Esophagus squamous epithelium (tissue), 5 donors: ENCODE measurements around the gene DLG3. TPM values are rescaled to one million over a fixed set of nuclear protein-coding genes. Genes with fewer than 3 reads are reported as not detected.

ENCODE experiments used
- DNase-seq: peaks from one replicate; lab custom pipeline; 2025; lab: John Stamatoyannopoulos, UW
- H3K27ac ChIP-seq, 4 donors: fragments of 200-600 bp; sonication (generic); one replicate each; pipeline ENCODE4 v1.5.1; 2016 to 2019; ENCODE audit warnings: mild to moderate bottlenecking in 1 of 4
- H3K27me3 ChIP-seq, 4 donors: fragments of 200-600 bp; sonication (generic); 1 replicate in 3 of 4; 2 replicates in 1 of 4; pipeline versions ENCODE4 v1.5.1 to v1.6.0; 2017 to 2021; ENCODE audit warnings: antibody characterized with exemption in 1 of 4
- H3K36me3 ChIP-seq, 3 donors: fragments of 200-600 bp; sonication (generic); one replicate each; pipeline ENCODE4 v1.5.1; 2016 to 2019
- H3K4me1 ChIP-seq, 3 donors: fragments of 200-600 bp; sonication (generic); one replicate each; pipeline ENCODE4 v1.5.1; 2017 to 2019
- H3K4me3 ChIP-seq, 4 donors: fragments of 200-600 bp; sonication (generic); 1 replicate in 3 of 4; 2 replicates in 1 of 4; pipeline ENCODE4 v1.5.1; 2016 to 2019; ENCODE audit warnings: mild to moderate bottlenecking in 2 of 4, moderate library complexity in 1 of 4
- H3K9me3 ChIP-seq, 3 donors: fragments of 200-600 bp; sonication (generic); one replicate each; pipeline ENCODE4 v1.5.1; 2016 to 2019
- POLR2A ChIP-seq, 4 donors: fragments of 450-650 bp; IDR thresholded peaks; one replicate each; pipeline ENCODE4 v1.6.1; 2017; ENCODE audit warnings: antibody characterized with exemption in 4 of 4, mild to moderate bottlenecking in 4 of 4, moderate library complexity in 3 of 4
- WGBS, 2 donors: methylation state at CpG; one replicate each; pipeline ENCODE4 v1.1.5; 2018; 5-methylcytosine and 5-hydroxymethylcytosine counted together
- intact Hi-C: fragments of 100-400 bp; cut with DNase I; formaldehyde crosslinking; loops from one replicate; pipeline ENCODE4 v1.15.0; 2022
- total RNA-seq, 4 donors: library from RNA; depleted of rRNA; stranded (reverse); fragments of >200 nt; gene quantifications; one replicate each; pipeline ENCODE4 v1.1.0, GENCODE V29; 2016
- TF ChIP-seq, protein P1 (sequence below), 6 experiments: fragments of 450-650 bp in 4 of 6; fragments of 200-600 bp in 2 of 6; sonication (generic) in 2 of 6; IDR thresholded peaks; one replicate each; pipeline ENCODE4 v1.5.1; 2016 to 2019; ENCODE audit warnings: antibody characterized with exemption in 6 of 6, mild to moderate bottlenecking in 4 of 6, moderate library complexity in 4 of 6
- donor health status: DM: yes; HTN: yes; CAD: no.

Gene DLG3
- total RNA-seq, 4 donors from 2014 or later = 20.8 to 36.7 (median 28.3) TPM

DNA sequence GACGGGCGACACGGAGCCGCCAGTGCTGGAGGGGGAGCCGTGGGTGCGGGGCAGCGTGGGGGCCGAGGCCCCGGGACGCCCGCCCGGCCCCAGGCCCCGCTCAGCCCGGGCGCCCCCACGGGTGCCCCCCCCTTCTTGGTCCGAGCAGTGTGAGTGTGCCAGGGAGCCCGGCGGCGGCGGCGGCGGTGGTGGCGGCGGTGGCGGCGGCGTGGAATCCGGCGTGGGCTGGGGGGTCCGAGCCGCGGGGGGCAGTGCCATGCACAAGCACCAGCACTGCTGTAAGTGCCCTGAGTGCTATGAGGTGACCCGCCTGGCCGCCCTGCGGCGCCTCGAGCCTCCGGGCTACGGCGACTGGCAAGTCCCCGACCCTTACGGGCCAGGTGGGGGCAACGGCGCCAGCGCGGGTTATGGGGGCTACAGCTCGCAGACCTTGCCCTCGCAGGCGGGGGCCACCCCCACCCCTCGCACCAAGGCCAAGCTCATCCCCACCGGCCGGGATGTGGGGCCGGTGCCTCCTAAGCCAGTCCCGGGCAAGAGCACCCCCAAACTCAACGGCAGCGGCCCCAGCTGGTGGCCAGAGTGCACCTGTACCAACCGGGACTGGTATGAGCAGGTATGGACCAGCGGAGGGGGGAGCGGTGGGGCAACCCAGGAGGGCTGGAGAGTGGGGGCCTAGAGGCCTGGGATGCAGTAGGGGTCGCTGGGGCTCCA lies 466 bp downstream of the DLG3 start:
- peaks cover 0 to 11% (median 5%) of the 10 kb centered on the region in 3 donors for H3K4me1 ChIP-seq
- intact Hi-C loops = no loop called here
- H3K4me3 ChIP-seq = peak overlapping the region in 3 of 4 donors; percentile 1 to 56 (median 28)
- H3K36me3 ChIP-seq = no peaks in the 10 kb centered on the region
- H3K27me3 ChIP-seq = peaks cover 0 to 57% (median 0%) of the 10 kb centered on the region in 4 donors
- no peaks in the 10 kb centered on the region for H3K9me3 ChIP-seq
- no peak for DNase-seq
- no peak overlapping the region for H3K27ac ChIP-seq
- no CpG with 5 or more reads among the region's 61 CpGs for WGBS, 2 donors
- TF ChIP-seq, protein P1, sequence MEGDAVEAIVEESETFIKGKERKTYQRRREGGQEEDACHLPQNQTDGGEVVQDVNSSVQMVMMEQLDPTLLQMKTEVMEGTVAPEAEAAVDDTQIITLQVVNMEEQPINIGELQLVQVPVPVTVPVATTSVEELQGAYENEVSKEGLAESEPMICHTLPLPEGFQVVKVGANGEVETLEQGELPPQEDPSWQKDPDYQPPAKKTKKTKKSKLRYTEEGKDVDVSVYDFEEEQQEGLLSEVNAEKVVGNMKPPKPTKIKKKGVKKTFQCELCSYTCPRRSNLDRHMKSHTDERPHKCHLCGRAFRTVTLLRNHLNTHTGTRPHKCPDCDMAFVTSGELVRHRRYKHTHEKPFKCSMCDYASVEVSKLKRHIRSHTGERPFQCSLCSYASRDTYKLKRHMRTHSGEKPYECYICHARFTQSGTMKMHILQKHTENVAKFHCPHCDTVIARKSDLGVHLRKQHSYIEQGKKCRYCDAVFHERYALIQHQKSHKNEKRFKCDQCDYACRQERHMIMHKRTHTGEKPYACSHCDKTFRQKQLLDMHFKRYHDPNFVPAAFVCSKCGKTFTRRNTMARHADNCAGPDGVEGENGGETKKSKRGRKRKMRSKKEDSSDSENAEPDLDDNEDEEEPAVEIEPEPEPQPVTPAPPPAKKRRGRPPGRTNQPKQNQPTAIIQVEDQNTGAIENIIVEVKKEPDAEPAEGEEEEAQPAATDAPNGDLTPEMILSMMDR (IDR thresholded peaks at IDR 0.05) = no peak
- TF ChIP-seq POLR2A (IDR thresholded peaks at IDR 0.05) = no peak

DNA sequence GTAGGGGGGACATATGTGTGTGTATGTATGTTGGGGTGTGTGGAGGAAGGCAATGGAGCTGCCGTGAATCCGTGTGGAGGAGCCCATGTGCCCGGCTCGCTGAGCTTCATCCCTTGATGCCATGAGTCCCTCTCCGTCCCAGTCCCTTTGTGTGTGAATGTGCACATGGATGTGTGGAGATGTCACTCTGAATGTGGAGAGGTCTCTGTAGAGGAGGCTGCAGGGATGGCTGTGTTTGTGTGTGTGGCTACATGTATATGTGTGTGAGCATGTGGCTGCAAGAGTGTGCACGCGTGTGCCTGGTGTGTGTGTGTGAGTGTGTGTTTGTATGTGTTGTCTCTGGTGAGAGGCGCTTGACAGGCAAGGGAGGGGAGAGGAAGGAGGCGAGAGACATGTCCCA lies 1.3 kb downstream of the DLG3 start:
- Histone ChIP-seq H3K36me3 (no peaks in the 10 kb centered on the region), H3K4me1 (peaks cover 0 to 11% (median 5%) of the 10 kb centered on the region in 3 donors), H3K9me3 (no peaks in the 10 kb centered on the region), H3K4me3 (no peak overlapping the region), H3K27ac (no peak overlapping the region), H3K27me3 (peaks cover 0 to 55% (median 0%) of the 10 kb centered on the region in 4 donors)
- TF ChIP-seq POLR2A (IDR thresholded peaks at IDR 0.05) = no peak
- TF ChIP-seq, protein P1 (IDR thresholded peaks at IDR 0.05) = no peak
- WGBS, 2 donors = 64 to 68% methylated on average over 4 to 5 of the region's 9 CpGs
- intact Hi-C loops = no loop called here
- DNase-seq = no peak

- no peak for DNase-seq
These were observed 2.0 kb downstream of the DLG3 start for GRCh38 chrX:70446380-70447350.

DNA sequence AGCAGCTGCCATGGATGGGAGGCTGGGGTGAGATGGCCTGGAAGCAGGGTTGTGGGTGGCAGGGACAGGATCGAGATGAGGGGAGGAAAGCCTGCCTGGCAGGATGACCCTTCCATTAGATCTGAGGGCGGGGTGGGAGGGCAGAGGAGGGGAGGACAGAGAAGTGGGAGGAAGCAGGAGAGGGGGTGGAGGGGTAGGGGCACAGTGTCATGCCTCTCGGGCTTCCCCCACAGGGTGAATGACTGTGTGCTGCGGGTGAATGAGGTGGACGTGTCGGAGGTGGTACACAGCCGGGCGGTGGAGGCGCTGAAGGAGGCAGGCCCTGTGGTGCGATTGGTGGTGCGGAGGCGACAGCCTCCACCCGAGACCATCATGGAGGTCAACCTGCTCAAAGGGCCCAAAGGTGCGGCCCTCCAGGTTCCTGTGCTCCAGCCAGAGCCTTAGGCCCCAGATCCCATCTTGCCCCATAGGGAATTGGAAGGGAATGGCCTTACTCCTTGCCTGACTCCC lies 4.9 kb downstream of the DLG3 start:
- peaks cover 3 to 35% (median 5%) of the 10 kb centered on the region in 3 donors for H3K4me1 ChIP-seq
- no peak overlapping the region for H3K27ac ChIP-seq
- intact Hi-C loops = no loop called here
- peaks cover 0 to 22% (median 0%) of the 10 kb centered on the region in 4 donors for H3K27me3 ChIP-seq
- no peak for TF ChIP-seq POLR2A (IDR thresholded peaks at IDR 0.05)
- TF ChIP-seq, protein P1 (IDR thresholded peaks at IDR 0.05) = no peak
- H3K36me3 ChIP-seq = no peaks in the 10 kb centered on the region
- H3K9me3 ChIP-seq = no peaks in the 10 kb centered on the region
- 92 to 99% methylated on average over 5 to 10 of the region's 14 CpGs for WGBS, 2 donors
- no peak for DNase-seq
- no peak overlapping the region for H3K4me3 ChIP-seq

More at GRCh38 chrX:70446380-70447350, 2.0 kb downstream of the DLG3 start:
- H3K4me3 ChIP-seq = no peak overlapping the region
- TF ChIP-seq, protein P1 (IDR thresholded peaks at IDR 0.05) = no peak
- no peak for TF ChIP-seq POLR2A (IDR thresholded peaks at IDR 0.05)
- no peak overlapping the region for H3K27ac ChIP-seq
- peaks cover 0 to 48% (median 0%) of the 10 kb centered on the region in 4 donors for H3K27me3 ChIP-seq
- H3K4me1 ChIP-seq = peaks cover 0 to 13% (median 5%) of the 10 kb centered on the region in 3 donors
- no peaks in the 10 kb centered on the region for H3K36me3 ChIP-seq
- intact Hi-C loops = no loop called here
- WGBS, 2 donors = 71 to 81% methylated on average over 6 to 7 of the region's 16 CpGs
- H3K9me3 ChIP-seq = no peaks in the 10 kb centered on the region
